Neutrophil (primary cell): ENCODE results near the gene SLC40A1.
A peak's percentile ranks its signal among the peaks of the same experiment; 100 is the strongest.

ENCODE experiments used
- H3K27ac ChIP-seq: fragments of 200-600 bp; sonication (generic); 2 replicates; pipeline ENCODE4 v1.5.1; 2016; ENCODE audit warnings: mild to moderate bottlenecking, moderate library complexity
- H3K27me3 ChIP-seq: fragments of 200-600 bp; sonication (generic); 2 replicates; pipeline ENCODE4 v1.6.0; 2016; ENCODE audit warnings: mild to moderate bottlenecking
- H3K36me3 ChIP-seq: fragments of 200-600 bp; sonication (generic); 2 replicates; pipeline ENCODE4 v1.5.1; 2017
- H3K4me1 ChIP-seq, 2 experiments: fragments of 200-600 bp in 1 of 2; sonication (generic) in 1 of 2; 1 replicate in 1 of 2; 2 replicates in 1 of 2; pipeline versions ENCODE4 v1.5.1 to v1.6.1; 2013 to 2016; ENCODE audit warnings: low read depth in 1 of 2, low read length in 1 of 2, mild to moderate bottlenecking in 1 of 2, moderate library complexity in 1 of 2; ENCODE audit not compliant: control insufficient read depth in 1 of 2, insufficient read depth in 1 of 2
- H3K4me3 ChIP-seq, 2 experiments: fragments of 200-600 bp in 1 of 2; sonication (generic) in 1 of 2; 1 replicate in 1 of 2; 2 replicates in 1 of 2; pipeline ENCODE4 v1.5.1; 2013 to 2016; ENCODE audit warnings: low read depth in 1 of 2, low read length in 1 of 2, mild to moderate bottlenecking in 1 of 2, moderate library complexity in 1 of 2
- H3K9me3 ChIP-seq: fragments of 200-600 bp; sonication (generic); 2 replicates; pipeline ENCODE4 v1.5.1; 2016
- CTCF ChIP-seq: fragments of 200-600 bp; sonication (generic); IDR thresholded peaks from 2 replicates; pipeline ENCODE4 v1.5.1; 2016; ENCODE audit warnings: antibody characterized with exemption

SLC40A1 gene

GRCh38 chr2:189613650-189614420 lies 33.2 kb upstream of the SLC40A1 start:
- no peaks in the 10 kb centered on the region for H3K9me3 ChIP-seq
- no peak overlapping the region for H3K27ac ChIP-seq
- TF ChIP-seq CTCF: no peak
- H3K27me3 ChIP-seq: no peaks in the 10 kb centered on the region
- peaks cover 7 to 10% of the 10 kb centered on the region in 2 experiments for H3K4me1 ChIP-seq
- H3K36me3 ChIP-seq: no peaks in the 10 kb centered on the region
- no peak overlapping the region for H3K4me3 ChIP-seq

- H3K27me3 ChIP-seq: no peaks in the 10 kb centered on the region
- peak overlapping the region; percentile 41 for H3K27ac ChIP-seq
- no peak for TF ChIP-seq CTCF
- H3K4me1 ChIP-seq: peaks cover 7 to 10% of the 10 kb centered on the region in 2 experiments
- no peaks in the 10 kb centered on the region for H3K9me3 ChIP-seq
- peak overlapping the region in 1 of 2 experiments; percentile 44 for H3K4me3 ChIP-seq
- H3K36me3 ChIP-seq: no peaks in the 10 kb centered on the region
Measured at GRCh38 chr2:189613077-189613636, 32.6 kb upstream of the SLC40A1 start.

- H3K27ac ChIP-seq: no peak overlapping the region
- no peak overlapping the region for H3K4me3 ChIP-seq
- H3K9me3 ChIP-seq: no peaks in the 10 kb centered on the region
- no peak for TF ChIP-seq CTCF
- H3K36me3 ChIP-seq: no peaks in the 10 kb centered on the region
- H3K4me1 ChIP-seq: peaks cover 7 to 10% of the 10 kb centered on the region in 2 experiments
- H3K27me3 ChIP-seq: no peaks in the 10 kb centered on the region
Measured at GRCh38 chr2:189610700-189611099, 30.1 kb upstream of the SLC40A1 start.

- Histone ChIP-seq H3K9me3 (no peaks in the 10 kb centered on the region), H3K27me3 (no peaks in the 10 kb centered on the region), H3K27ac (no peak overlapping the region), H3K4me1 (peaks cover 7 to 10% of the 10 kb centered on the region in 2 experiments), H3K4me3 (no peak overlapping the region), H3K36me3 (no peaks in the 10 kb centered on the region)
- TF ChIP-seq CTCF: no peak
Measured at GRCh38 chr2:189609853-189610252, 29.3 kb upstream of the SLC40A1 start.

GRCh38 chr2:189609423-189609816 lies 28.8 kb upstream of the SLC40A1 start:
- Histone ChIP-seq H3K27ac (no peak overlapping the region), H3K4me3 (no peak overlapping the region), H3K4me1 (peaks cover 7 to 10% of the 10 kb centered on the region in 2 experiments), H3K9me3 (no peaks in the 10 kb centered on the region), H3K36me3 (no peaks in the 10 kb centered on the region), H3K27me3 (no peaks in the 10 kb centered on the region)
- TF ChIP-seq CTCF: no peak
